HepG2 (cell line): ENCODE measurements around the gene GMEB2. TPM values are rescaled to one million over a fixed set of nuclear protein-coding genes. Genes with fewer than 3 reads are reported as not detected.

Source experiments
- BCL6 ChIP-seq: IDR thresholded peaks from 2 replicates; pipeline ENCODE4 v1.6.1; 2016; ENCODE audit warnings: missing genetic modification reagents, missing compliant biosample characterization
- DNMT1 ChIP-seq: sonication (generic); formaldehyde crosslinking; IDR thresholded peaks from 2 replicates; pipeline ENCODE4 v1.5.1; 2020; ENCODE audit warnings: mild to moderate bottlenecking, missing genetic modification reagents
- FLYWCH1 ChIP-seq: sonication (generic); formaldehyde crosslinking; IDR thresholded peaks from 2 replicates; pipeline ENCODE4 v1.8.1; 2023; ENCODE audit warnings: mild to moderate bottlenecking, missing genetic modification reagents
- GATAD2A ChIP-seq: IDR thresholded peaks from 2 replicates; pipeline ENCODE4 v1.6.1; 2016
- GZF1 ChIP-seq: sonication (generic); formaldehyde crosslinking; IDR thresholded peaks from 2 replicates; pipeline ENCODE4 v1.5.1; 2020; ENCODE audit warnings: mild to moderate bottlenecking, missing genetic modification reagents
- HMGA1 ChIP-seq: sonication (generic); formaldehyde crosslinking; conservative IDR thresholded peaks from 2 replicates; pipeline ENCODE4 v1.4.0; 2020; ENCODE audit warnings: missing genetic modification reagents
- MTF2 ChIP-seq: sonication (generic); formaldehyde crosslinking; IDR thresholded peaks from 2 replicates; pipeline ENCODE4 v1.5.0; 2020; ENCODE audit warnings: missing genetic modification reagents, borderline replicate concordance
- NR2F1 ChIP-seq, 2 experiments: fragments of 450-650 bp in 1 of 2; formaldehyde crosslinking in 1 of 2; IDR thresholded peaks; 2 replicates each; pipeline versions ENCODE4 v1.5.0 to v1.6.1; 2016 to 2020; ENCODE audit warnings: mild to moderate bottlenecking in 1 of 2, missing compliant biosample characterization in 1 of 2, missing genetic modification reagents in 1 of 2, moderate library complexity in 1 of 2
- PHF20 ChIP-seq: sonication (generic); formaldehyde crosslinking; IDR thresholded peaks from 2 replicates; pipeline ENCODE4 v1.5.0; 2020; ENCODE audit warnings: mild to moderate bottlenecking, missing genetic modification reagents
- RARA ChIP-seq: IDR thresholded peaks from 2 replicates; pipeline ENCODE4 v1.6.1; 2016; ENCODE audit warnings: missing genetic modification reagents, missing compliant biosample characterization
- SAFB2 ChIP-seq: sonication (generic); formaldehyde crosslinking; IDR thresholded peaks from 2 replicates; pipeline ENCODE4 v1.5.1; 2020; ENCODE audit warnings: missing genetic modification reagents, low read depth, mild to moderate bottlenecking, borderline replicate concordance
- ZNF121 ChIP-seq: sonication (generic); formaldehyde crosslinking; IDR thresholded peaks from 2 replicates; pipeline ENCODE4 v1.5.0; 2020; ENCODE audit warnings: mild to moderate bottlenecking, missing genetic modification reagents
- ZNF225 ChIP-seq: sonication (generic); formaldehyde crosslinking; IDR thresholded peaks from 2 replicates; pipeline ENCODE4 v1.4.0; 2020; ENCODE audit warnings: mild to moderate bottlenecking, missing genetic modification reagents
- ZNF619 ChIP-seq: sonication (generic); formaldehyde crosslinking; IDR thresholded peaks from 2 replicates; pipeline ENCODE4 v1.4.0; 2020; ENCODE audit warnings: mild to moderate bottlenecking, missing genetic modification reagents
- ZNF777 ChIP-seq: sonication (generic); formaldehyde crosslinking; IDR thresholded peaks from 2 replicates; pipeline ENCODE4 v1.4.0; 2020; ENCODE audit warnings: missing genetic modification reagents
- ZNF816 ChIP-seq: sonication (generic); formaldehyde crosslinking; IDR thresholded peaks from 2 replicates; pipeline ENCODE4 v1.8.0; 2022; ENCODE audit warnings: missing genetic modification reagents, mild to moderate bottlenecking, borderline replicate concordance
- ZSCAN31 ChIP-seq: sonication (generic); formaldehyde crosslinking; IDR thresholded peaks from 2 replicates; pipeline ENCODE4 v1.5.0; 2020; ENCODE audit warnings: low read depth, mild to moderate bottlenecking, missing genetic modification reagents
- polyA plus RNA-seq, 8 experiments: library from polyadenylated mRNA; depleted of rRNA in 3 of 8; stranded (reverse) in 7 of 8; unstranded in 1 of 8; fragments of >200 nt; fragmentation: Illumina TruSeq in 4 of 8; extraction: Trizol in 4 of 8; gene quantifications; 2 replicates each; pipeline versions ENCODE4 v1.2.1 to v1.2.3, GENCODE V29; 2011 to 2016; ENCODE audit warnings: low read depth in 4 of 8, missing spikeins in 1 of 8, mixed read lengths in 1 of 8; ENCODE audit not compliant: insufficient read depth in 1 of 8
- total RNA-seq, 5 experiments: library from RNA; depleted of rRNA; stranded (reverse); fragments of >200 nt; fragmentation: Illumina TruSeq; extraction: Trizol; gene quantifications; 2 replicates each; pipeline ENCODE4 v1.2.3, GENCODE V29; 2016; ENCODE audit warnings: low read depth in 1 of 5
- TF ChIP-seq, protein P1 (sequence below): sonication (generic); formaldehyde crosslinking; IDR thresholded peaks from 2 replicates; pipeline ENCODE4 v1.9.0; 2021; ENCODE audit warnings: missing genetic modification reagents, mild to moderate bottlenecking, borderline replicate concordance
- TF ChIP-seq, protein P2 (sequence below): fragments of 450-650 bp; IDR thresholded peaks from 2 replicates; pipeline ENCODE4 v1.6.1; 2017
- TF ChIP-seq, protein P3 (sequence below): sonication (generic); formaldehyde crosslinking; IDR thresholded peaks from 2 replicates; pipeline ENCODE4; 2020; ENCODE audit warnings: missing genetic modification reagents, mild to moderate bottlenecking, borderline replicate concordance
- TF ChIP-seq, protein P4 (sequence below): sonication (generic); formaldehyde crosslinking; conservative IDR thresholded peaks from 2 replicates; pipeline ENCODE4 v1.8.0; 2022; ENCODE audit warnings: low read depth, missing genetic modification reagents
- TF ChIP-seq, protein P5 (sequence below): sonication (generic); formaldehyde crosslinking; IDR thresholded peaks from 2 replicates; pipeline ENCODE4 v1.4.0; 2020; ENCODE audit warnings: missing genetic modification reagents

Gene GMEB2
- total and polyA plus RNA-seq, 2 of the 13 experiments (the other 11 are each of a cell fraction or from before 2014, with no cell fraction given) = 10.6 to 12.4 TPM

DNA sequence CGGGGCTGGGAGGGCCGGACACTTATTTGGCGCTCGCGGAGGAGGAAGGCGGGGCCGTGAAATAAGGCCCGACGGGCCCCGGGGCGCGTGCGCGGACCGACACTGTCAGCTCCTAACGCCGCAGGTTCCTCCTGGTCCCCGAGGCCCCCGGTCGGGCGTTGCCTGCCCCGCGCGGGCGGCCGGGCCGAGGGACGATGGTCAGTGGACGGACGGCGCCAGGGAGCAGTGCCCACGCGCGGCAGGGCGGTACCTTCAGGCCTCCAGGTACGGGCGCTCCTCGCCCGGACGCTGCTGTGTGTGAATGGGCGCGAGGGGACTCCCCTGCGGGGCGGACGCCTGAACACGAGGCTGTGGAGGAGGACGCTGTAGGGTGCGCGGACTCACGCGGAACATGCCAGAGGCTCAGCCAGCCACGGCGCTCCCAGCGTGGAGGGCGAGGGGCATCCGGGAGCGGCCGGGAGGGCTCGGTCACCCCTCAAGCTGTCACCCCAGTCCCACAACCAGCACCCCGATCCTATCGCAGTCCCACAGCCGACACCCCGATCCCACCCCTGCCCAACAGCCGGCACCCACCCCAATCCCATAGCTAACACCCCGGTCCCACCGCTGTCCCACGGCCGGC lies 339 bp upstream of the GMEB2 start (continued):
- TF ChIP-seq, protein P1, sequence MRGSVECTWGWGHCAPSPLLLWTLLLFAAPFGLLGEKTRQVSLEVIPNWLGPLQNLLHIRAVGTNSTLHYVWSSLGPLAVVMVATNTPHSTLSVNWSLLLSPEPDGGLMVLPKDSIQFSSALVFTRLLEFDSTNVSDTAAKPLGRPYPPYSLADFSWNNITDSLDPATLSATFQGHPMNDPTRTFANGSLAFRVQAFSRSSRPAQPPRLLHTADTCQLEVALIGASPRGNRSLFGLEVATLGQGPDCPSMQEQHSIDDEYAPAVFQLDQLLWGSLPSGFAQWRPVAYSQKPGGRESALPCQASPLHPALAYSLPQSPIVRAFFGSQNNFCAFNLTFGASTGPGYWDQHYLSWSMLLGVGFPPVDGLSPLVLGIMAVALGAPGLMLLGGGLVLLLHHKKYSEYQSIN (CRISPR knock-in tag) = no peak
- no peak; the same call in 1 of the 2 replicates for TF ChIP-seq MTF2
- TF ChIP-seq FLYWCH1 = no peak
- peak; percentile 58; the same call in 1 of the 2 replicates for TF ChIP-seq PHF20 (CRISPR knock-in tag)
- no peak; the same call in 1 of the 2 replicates for TF ChIP-seq GATAD2A (CRISPR knock-in tag)
- TF ChIP-seq GZF1 (CRISPR knock-in tag) = 0 out of 2 replicates have a peak, but pooled peaks have one; percentile 46
- peak; percentile 80 for TF ChIP-seq SAFB2
- TF ChIP-seq ZNF225 = peak; percentile 97
- TF ChIP-seq ZSCAN31 (CRISPR knock-in tag) = peak; percentile 69
- TF ChIP-seq, protein P2, sequence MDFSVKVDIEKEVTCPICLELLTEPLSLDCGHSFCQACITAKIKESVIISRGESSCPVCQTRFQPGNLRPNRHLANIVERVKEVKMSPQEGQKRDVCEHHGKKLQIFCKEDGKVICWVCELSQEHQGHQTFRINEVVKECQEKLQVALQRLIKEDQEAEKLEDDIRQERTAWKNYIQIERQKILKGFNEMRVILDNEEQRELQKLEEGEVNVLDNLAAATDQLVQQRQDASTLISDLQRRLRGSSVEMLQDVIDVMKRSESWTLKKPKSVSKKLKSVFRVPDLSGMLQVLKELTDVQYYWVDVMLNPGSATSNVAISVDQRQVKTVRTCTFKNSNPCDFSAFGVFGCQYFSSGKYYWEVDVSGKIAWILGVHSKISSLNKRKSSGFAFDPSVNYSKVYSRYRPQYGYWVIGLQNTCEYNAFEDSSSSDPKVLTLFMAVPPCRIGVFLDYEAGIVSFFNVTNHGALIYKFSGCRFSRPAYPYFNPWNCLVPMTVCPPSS = no peak
- peak; percentile 59 for TF ChIP-seq ZNF777 (CRISPR knock-in tag)
- TF ChIP-seq RARA = peak; percentile 60
- TF ChIP-seq, protein P3, sequence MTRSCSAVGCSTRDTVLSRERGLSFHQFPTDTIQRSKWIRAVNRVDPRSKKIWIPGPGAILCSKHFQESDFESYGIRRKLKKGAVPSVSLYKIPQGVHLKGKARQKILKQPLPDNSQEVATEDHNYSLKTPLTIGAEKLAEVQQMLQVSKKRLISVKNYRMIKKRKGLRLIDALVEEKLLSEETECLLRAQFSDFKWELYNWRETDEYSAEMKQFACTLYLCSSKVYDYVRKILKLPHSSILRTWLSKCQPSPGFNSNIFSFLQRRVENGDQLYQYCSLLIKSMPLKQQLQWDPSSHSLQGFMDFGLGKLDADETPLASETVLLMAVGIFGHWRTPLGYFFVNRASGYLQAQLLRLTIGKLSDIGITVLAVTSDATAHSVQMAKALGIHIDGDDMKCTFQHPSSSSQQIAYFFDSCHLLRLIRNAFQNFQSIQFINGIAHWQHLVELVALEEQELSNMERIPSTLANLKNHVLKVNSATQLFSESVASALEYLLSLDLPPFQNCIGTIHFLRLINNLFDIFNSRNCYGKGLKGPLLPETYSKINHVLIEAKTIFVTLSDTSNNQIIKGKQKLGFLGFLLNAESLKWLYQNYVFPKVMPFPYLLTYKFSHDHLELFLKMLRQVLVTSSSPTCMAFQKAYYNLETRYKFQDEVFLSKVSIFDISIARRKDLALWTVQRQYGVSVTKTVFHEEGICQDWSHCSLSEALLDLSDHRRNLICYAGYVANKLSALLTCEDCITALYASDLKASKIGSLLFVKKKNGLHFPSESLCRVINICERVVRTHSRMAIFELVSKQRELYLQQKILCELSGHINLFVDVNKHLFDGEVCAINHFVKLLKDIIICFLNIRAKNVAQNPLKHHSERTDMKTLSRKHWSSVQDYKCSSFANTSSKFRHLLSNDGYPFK (CRISPR knock-in tag) = peak; percentile 70; the same call in 1 of the 2 replicates
- TF ChIP-seq, protein P4, sequence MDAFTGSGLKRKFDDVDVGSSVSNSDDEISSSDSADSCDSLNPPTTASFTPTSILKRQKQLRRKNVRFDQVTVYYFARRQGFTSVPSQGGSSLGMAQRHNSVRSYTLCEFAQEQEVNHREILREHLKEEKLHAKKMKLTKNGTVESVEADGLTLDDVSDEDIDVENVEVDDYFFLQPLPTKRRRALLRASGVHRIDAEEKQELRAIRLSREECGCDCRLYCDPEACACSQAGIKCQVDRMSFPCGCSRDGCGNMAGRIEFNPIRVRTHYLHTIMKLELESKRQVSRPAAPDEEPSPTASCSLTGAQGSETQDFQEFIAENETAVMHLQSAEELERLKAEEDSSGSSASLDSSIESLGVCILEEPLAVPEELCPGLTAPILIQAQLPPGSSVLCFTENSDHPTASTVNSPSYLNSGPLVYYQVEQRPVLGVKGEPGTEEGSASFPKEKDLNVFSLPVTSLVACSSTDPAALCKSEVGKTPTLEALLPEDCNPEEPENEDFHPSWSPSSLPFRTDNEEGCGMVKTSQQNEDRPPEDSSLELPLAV (CRISPR knock-in tag) = peak; percentile 92
- TF ChIP-seq NR2F1 (CRISPR knock-in tag; IDR thresholded peaks at IDR 0.05) = no peak
- TF ChIP-seq HMGA1 (CRISPR knock-in tag) = no peak
- TF ChIP-seq, protein P5, sequence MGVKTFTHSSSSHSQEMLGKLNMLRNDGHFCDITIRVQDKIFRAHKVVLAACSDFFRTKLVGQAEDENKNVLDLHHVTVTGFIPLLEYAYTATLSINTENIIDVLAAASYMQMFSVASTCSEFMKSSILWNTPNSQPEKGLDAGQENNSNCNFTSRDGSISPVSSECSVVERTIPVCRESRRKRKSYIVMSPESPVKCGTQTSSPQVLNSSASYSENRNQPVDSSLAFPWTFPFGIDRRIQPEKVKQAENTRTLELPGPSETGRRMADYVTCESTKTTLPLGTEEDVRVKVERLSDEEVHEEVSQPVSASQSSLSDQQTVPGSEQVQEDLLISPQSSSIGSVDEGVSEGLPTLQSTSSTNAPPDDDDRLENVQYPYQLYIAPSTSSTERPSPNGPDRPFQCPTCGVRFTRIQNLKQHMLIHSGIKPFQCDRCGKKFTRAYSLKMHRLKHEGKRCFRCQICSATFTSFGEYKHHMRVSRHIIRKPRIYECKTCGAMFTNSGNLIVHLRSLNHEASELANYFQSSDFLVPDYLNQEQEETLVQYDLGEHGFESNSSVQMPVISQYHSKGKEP = peak; percentile 89
- peak; percentile 62 for TF ChIP-seq BCL6
- TF ChIP-seq ZNF619 (CRISPR knock-in tag) = peak; percentile 98
- peak; percentile 78; the same call in 1 of the 2 replicates for TF ChIP-seq DNMT1 (CRISPR knock-in tag)
- TF ChIP-seq ZNF121 (CRISPR knock-in tag) = peak; percentile 26; the same call in 1 of the 2 replicates
- no peak for TF ChIP-seq ZNF816 (CRISPR knock-in tag)
